ENCODE results near the gene RTP1.
"Not testable (repeated sequence)": the region's sequence is repeated elsewhere in the genome, so short reads cannot be mapped to it uniquely, and the experiment has no call there.

Gene RTP1

GRCh38 chr3:187197335-187197649 is at the start of gene RTP1:
RTP1 (plus strand) TSS chr3:187197486; CDS start chr3:187197516, 30 bp downstream.
- no peak for FAIRE-seq
- DNase-seq (ENCODE audit: low spot score), result no peak

- no peak for FAIRE-seq
- no peak for DNase-seq (ENCODE audit: low spot score)
Observed at GRCh38 chr3:187150186-187150585, 47.1 kb upstream of the RTP1 start.

GRCh38 chr3:187150599-187150998 is 46.7 kb upstream of the RTP1 start:
- no peak for DNase-seq (ENCODE audit: low spot score)
- no peak for FAIRE-seq

- no peak for DNase-seq (ENCODE audit: low spot score)
- FAIRE-seq, result no peak
Observed at GRCh38 chr3:187161556-187161955, 35.7 kb upstream of the RTP1 start.

- DNase-seq (ENCODE audit: low spot score) (no peak), FAIRE-seq (no peak)
Observed at GRCh38 chr3:187162265-187162953, 34.9 kb upstream of the RTP1 start.

- peak; percentile 35 for DNase-seq (ENCODE audit: low spot score)
- peak; percentile 66 for FAIRE-seq
Observed at GRCh38 chr3:187165144-187165543, 32.1 kb upstream of the RTP1 start.

GRCh38 chr3:187166750-187167149 is 30.5 kb upstream of the RTP1 start:
- DNase-seq (ENCODE audit: low spot score), result no peak
- no peak for FAIRE-seq

GRCh38 chr3:187167777-187168176 is 29.5 kb upstream of the RTP1 start:
- DNase-seq (ENCODE audit: low spot score) (no peak), FAIRE-seq (no peak)

- no peak for FAIRE-seq
- no peak for DNase-seq (ENCODE audit: low spot score)
Observed at GRCh38 chr3:187169231-187169960, 27.9 kb upstream of the RTP1 start.

- not testable (repeated sequence) for FAIRE-seq; DNase-seq (ENCODE audit: low spot score)
Observed at GRCh38 chr3:187170911-187171310, 26.4 kb upstream of the RTP1 start.

GRCh38 chr3:187172929-187173328 is 24.4 kb upstream of the RTP1 start:
- FAIRE-seq (no peak), DNase-seq (ENCODE audit: low spot score) (no peak)

- DNase-seq (ENCODE audit: low spot score) (no peak), FAIRE-seq (no peak)
Observed at GRCh38 chr3:187181454-187182170, 15.7 kb upstream of the RTP1 start.

GRCh38 chr3:187183210-187183862 is 13.9 kb upstream of the RTP1 start:
- DNase-seq (ENCODE audit: low spot score) (no peak), FAIRE-seq (no peak)

GRCh38 chr3:187183903-187184302 is 13.4 kb upstream of the RTP1 start:
- DNase-seq (ENCODE audit: low spot score), result no peak
- FAIRE-seq, result no peak

- FAIRE-seq, result no peak
- no peak for DNase-seq (ENCODE audit: low spot score)
Observed at GRCh38 chr3:187185759-187186158, 11.5 kb upstream of the RTP1 start.

- DNase-seq (ENCODE audit: low spot score) (no peak), FAIRE-seq (no peak)
Observed at GRCh38 chr3:187186375-187186774, 10.9 kb upstream of the RTP1 start.

GRCh38 chr3:187186801-187187421 is 10.4 kb upstream of the RTP1 start:
- DNase-seq (ENCODE audit: low spot score), result no peak
- FAIRE-seq, result no peak

GRCh38 chr3:187188931-187189330 is 8.4 kb upstream of the RTP1 start:
- FAIRE-seq (no peak), DNase-seq (ENCODE audit: low spot score) (no peak)

- no peak for DNase-seq (ENCODE audit: low spot score)
- no peak for FAIRE-seq
Observed at GRCh38 chr3:187191271-187191670, 6.0 kb upstream of the RTP1 start.

GRCh38 chr3:187193181-187193580 is 4.1 kb upstream of the RTP1 start:
- FAIRE-seq (no peak), DNase-seq (ENCODE audit: low spot score) (no peak)

GRCh38 chr3:187196573-187197334 is 532 bp upstream of the RTP1 start:
- DNase-seq (ENCODE audit: low spot score), result no peak
- FAIRE-seq, result no peak
